Epithelial cell of esophagus (primary cell): ENCODE measurements around the gene MEF2A.
"Not testable (repeated sequence)": the region's sequence is repeated elsewhere in the genome, so short reads cannot be mapped to it uniquely, and the experiment has no call there.

Experiments
- DNase-seq: peaks from one replicate; pipeline ENCODE4 v3.0.0; 2010; ENCODE audit warnings: low read depth
- H3K4me3 ChIP-seq: 2 replicates; pipeline ENCODE4 v1.5.1; 2011; ENCODE audit warnings: mild to moderate bottlenecking, low read length, control low read depth
- CTCF ChIP-seq: IDR thresholded peaks from 2 replicates; pipeline ENCODE4 v1.5.1; 2011; ENCODE audit warnings: low read depth, mild to moderate bottlenecking, low read length, control low read depth, inconsistent platforms; ENCODE audit not compliant: insufficient read depth; ENCODE audit errors: missing control alignments

MEF2A gene

GRCh38 chr15:99731336-99732123, 165.7 kb downstream of the MEF2A start:
- TF ChIP-seq CTCF: no peak
- peak overlapping the region; percentile 75 for H3K4me3 ChIP-seq
- DNase-seq: no peak

GRCh38 chr15:99732124-99732750, 166.5 kb downstream of the MEF2A start:
- H3K4me3 ChIP-seq: peak overlapping the region; percentile 75
- DNase-seq: no peak
- TF ChIP-seq CTCF: no peak

GRCh38 chr15:99732751-99733267, 167.0 kb downstream of the MEF2A start:
- TF ChIP-seq CTCF: no peak
- H3K4me3 ChIP-seq: peak overlapping the region; percentile 75
- DNase-seq: peak; percentile 36

- peak within 1 kb of the TSS; percentile 75 for H3K4me3 ChIP-seq
- DNase-seq: peak; percentile 97
- no peak for TF ChIP-seq CTCF
Measured at GRCh38 chr15:99733268-99734039, 167.7 kb downstream of the MEF2A start, which contains the start of gene LYSMD4. LYSMD4 (minus strand) TSS chr15:99733437; CDS start chr15:99731999, 1,438 bp downstream.

- H3K4me3 ChIP-seq, DNase-seq: not testable (repeated sequence)
Measured at GRCh38 chr15:99734040-99734291, 168.2 kb downstream of the MEF2A start.

GRCh38 chr15:99734575-99734974, 168.8 kb downstream of the MEF2A start:
- no peak for DNase-seq
- H3K4me3 ChIP-seq: no peak overlapping the region
- TF ChIP-seq CTCF: no peak

- H3K4me3 ChIP-seq: no peak overlapping the region
- DNase-seq: no peak
- no peak for TF ChIP-seq CTCF
Measured at GRCh38 chr15:99735868-99736267, 170.1 kb downstream of the MEF2A start.
